Skeletal muscle satellite cell (primary cell): ENCODE data around the gene RWDD1.

Experiments
- H3K27me3 ChIP-seq: 2 replicates; pipeline ENCODE4 v1.7.0; 2013; ENCODE audit warnings: low read length; ENCODE audit not compliant: control insufficient read depth, insufficient read depth
- H3K36me3 ChIP-seq: 2 replicates; pipeline ENCODE4 v1.7.0; 2013; ENCODE audit warnings: mild to moderate bottlenecking, control low read depth, low read length; ENCODE audit not compliant: insufficient read depth
- H3K4me1 ChIP-seq: 2 replicates; pipeline ENCODE4 v1.7.0; 2013; ENCODE audit warnings: low read length; ENCODE audit not compliant: control insufficient read depth, insufficient read depth
- H3K4me2 ChIP-seq: 2 replicates; pipeline ENCODE4 v1.7.0; 2013; ENCODE audit warnings: mild to moderate bottlenecking, low read length
- H3K4me3 ChIP-seq: 2 replicates; pipeline ENCODE4 v1.7.0; 2013; ENCODE audit warnings: low read length
- H3K9ac ChIP-seq: 2 replicates; pipeline ENCODE4 v1.7.0; 2013; ENCODE audit warnings: mild to moderate bottlenecking, low read depth, low read length, moderate library complexity
- H3K9me3 ChIP-seq: replicated peaks from 2 replicates; pipeline ENCODE4 v1.7.0; 2013; ENCODE audit warnings: mild to moderate bottlenecking, control low read depth, low read length

The RWDD1 gene

DNA sequence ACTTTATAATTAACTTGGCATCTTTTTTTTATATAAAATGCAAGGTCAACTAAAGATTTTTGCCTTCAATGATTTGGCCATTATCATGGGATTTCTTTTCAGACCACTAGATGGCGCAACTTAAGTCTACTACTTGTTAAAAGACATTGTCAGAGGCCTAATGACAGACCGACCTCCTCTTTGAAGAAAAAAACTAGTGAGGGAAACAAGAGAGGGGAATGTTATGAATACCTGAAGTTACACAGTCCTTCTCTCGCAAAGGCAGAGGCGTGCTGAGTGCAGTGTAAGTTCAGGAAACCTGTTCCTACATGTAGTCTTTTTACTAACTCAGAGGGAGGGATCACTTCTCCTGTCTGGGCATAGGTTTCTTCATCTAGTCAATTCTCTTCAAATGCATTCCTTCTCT is 35.1 kb upstream of the RWDD1 start:
- no peaks in the 10 kb centered on the region for H3K36me3 ChIP-seq
- no peak overlapping the region for H3K9ac ChIP-seq
- H3K27me3 ChIP-seq = no peaks in the 10 kb centered on the region
- no peak overlapping the region for H3K4me2 ChIP-seq
- no peak overlapping the region for H3K4me3 ChIP-seq
- no peaks in the 10 kb centered on the region for H3K9me3 ChIP-seq
- no peaks in the 10 kb centered on the region for H3K4me1 ChIP-seq

DNA sequence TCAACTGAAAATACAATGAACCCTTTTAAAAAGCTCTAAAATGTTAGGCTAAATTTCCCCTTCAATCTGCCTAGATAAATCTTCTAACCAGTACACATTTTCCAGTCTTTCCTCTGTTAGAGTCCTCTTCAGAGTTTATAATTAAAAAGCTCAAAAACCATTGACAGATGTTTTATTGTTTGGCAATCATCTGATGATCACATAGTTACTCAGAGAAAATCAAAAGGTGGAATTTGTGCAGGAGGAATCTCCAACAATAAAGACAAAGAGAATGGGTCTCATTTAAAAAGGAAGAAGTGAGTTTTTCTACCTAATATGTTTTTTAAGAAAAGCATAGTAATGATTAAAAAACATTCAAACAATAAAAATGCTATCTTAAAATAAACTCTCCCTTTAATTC is 28.9 kb upstream of the RWDD1 start:
- no peaks in the 10 kb centered on the region for H3K36me3 ChIP-seq
- no peaks in the 10 kb centered on the region for H3K9me3 ChIP-seq

DNA sequence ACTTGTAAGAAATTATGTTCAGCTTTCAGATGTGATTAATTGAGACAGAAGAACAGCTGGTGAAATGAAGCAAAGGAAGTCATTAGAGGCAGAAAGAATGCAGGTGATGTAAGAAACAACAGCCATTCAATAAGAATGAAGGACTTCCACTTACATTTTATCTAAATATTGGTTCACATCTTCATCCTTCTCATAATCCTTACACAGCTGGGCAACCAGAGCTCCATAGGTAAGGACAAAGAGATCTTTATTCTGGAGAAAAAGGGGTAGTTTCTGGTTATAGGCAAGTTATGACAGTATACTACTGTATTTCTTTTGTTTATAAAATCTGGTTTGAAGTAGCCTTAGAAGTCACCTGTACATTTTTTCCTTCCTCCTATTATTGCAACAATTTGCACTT is 28.2 kb upstream of the RWDD1 start:
- Histone ChIP-seq H3K4me3 (no peak overlapping the region), H3K9me3 (no peaks in the 10 kb centered on the region), H3K4me1 (no peaks in the 10 kb centered on the region), H3K36me3 (no peaks in the 10 kb centered on the region), H3K9ac (no peak overlapping the region), H3K4me2 (no peak overlapping the region), H3K27me3 (no peaks in the 10 kb centered on the region)

More for the DNA sequence above, 28.9 kb upstream of the RWDD1 start:
- Histone ChIP-seq H3K27me3 (no peaks in the 10 kb centered on the region), H3K9ac (no peak overlapping the region), H3K4me3 (no peak overlapping the region), H3K4me1 (no peaks in the 10 kb centered on the region), H3K4me2 (no peak overlapping the region)

DNA sequence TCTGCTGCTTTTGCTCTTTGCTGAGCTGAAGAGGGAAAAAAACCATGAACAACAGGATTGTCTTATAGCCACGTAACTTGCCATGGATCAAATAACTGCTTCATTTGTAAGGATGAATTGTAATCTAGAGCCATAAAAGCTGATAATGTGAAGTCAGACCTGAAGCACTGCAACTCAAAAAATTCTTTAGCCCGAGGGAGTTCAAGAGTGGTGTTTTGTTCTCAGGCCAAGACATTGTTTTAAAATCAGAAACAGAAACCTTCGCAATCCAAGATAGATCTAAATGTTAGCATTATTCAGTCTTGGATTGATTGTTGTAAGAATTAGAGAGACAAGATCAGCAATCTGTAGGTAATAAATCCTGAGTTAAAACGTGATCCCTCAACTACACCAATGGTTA is 25.7 kb upstream of the RWDD1 start, which contains the start of gene TRAPPC3L:
TSS of gene TRAPPC3L (minus strand) at position 34 of the 400 bp plus-strand sequence. CDS start 170 bp downstream, outside the sequence.
- Histone ChIP-seq H3K27me3 (no peaks in the 10 kb centered on the region), H3K4me3 (no peak within 1 kb of the TSS), H3K9me3 (no peaks in the 10 kb centered on the region), H3K9ac (no peak within 1 kb of the TSS), H3K4me2 (no peak within 1 kb of the TSS), H3K4me1 (no peaks in the 10 kb centered on the region), H3K36me3 (no peaks in the 10 kb centered on the region)

DNA sequence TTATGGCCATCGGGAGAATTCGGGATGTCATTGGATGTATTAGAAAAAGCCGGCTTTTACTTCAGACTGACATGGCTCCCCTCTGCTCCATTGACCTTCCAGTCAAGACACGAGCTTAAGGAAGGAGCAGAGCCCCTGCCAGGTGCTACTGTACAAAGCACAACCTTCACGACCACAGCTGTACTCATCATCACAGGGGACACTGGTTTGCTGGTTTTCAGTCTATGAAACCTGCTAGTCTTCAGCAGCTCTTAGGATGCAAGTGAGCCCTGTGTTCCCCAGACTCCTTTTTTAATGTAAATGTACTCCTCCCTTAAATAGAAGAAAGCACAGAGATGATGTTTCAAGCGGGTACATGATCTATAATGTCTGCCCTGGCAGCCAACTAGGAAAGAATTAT is 23.9 kb upstream of the RWDD1 start:
- H3K27me3 ChIP-seq = no peaks in the 10 kb centered on the region
- H3K9ac ChIP-seq = no peak overlapping the region
- no peak overlapping the region for H3K4me2 ChIP-seq
- no peaks in the 10 kb centered on the region for H3K4me1 ChIP-seq
- H3K9me3 ChIP-seq = no peaks in the 10 kb centered on the region
- H3K4me3 ChIP-seq = no peak overlapping the region
- no peaks in the 10 kb centered on the region for H3K36me3 ChIP-seq

DNA sequence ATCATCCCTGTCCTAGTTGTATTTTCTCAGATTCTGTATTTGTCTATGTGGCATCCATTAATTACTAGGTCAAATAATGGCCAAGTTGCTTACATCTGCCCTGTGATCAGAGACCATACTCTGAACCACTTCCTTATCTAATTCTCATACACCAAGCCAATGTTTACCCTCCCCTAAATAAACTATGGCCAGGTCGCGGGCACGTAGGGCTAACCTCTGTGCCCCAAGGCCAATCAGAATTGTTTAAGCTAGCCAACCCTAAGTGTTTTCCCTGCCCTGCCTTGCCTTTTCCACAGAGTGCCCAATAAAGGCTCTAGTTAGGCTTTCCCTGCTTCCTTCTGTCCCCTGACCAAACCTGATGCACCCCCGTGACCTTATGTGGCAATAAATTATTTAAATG is 20.5 kb upstream of the RWDD1 start:
- Histone ChIP-seq H3K4me3 (no peak overlapping the region), H3K36me3 (no peaks in the 10 kb centered on the region), H3K4me1 (peaks cover 4% of the 10 kb centered on the region), H3K9ac (no peak overlapping the region), H3K4me2 (no peak overlapping the region), H3K27me3 (no peaks in the 10 kb centered on the region), H3K9me3 (no peaks in the 10 kb centered on the region)

DNA sequence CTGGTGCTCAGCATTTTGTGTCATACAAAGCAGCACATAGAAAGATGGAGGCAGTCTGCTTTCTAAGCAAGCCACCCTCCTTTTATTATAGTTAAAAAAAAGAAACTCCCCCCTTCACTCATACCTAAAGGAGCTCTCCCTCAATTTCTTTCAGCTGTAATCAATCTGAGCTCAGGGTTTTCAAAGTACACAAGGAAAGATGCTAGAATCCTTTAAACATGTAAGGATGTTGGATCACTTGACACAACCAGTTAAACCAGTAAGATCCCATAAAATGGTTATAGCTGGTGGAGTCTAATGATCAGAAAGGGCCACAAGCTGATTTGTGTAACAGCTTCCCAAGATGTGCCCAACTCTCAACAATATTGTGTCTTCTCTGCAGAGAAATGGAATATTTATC is 17.9 kb upstream of the RWDD1 start, which contains the start of gene CALHM4:
TSS of gene CALHM4 (plus strand) at position 301 of the 400 bp plus-strand sequence. CDS start at position 344, 43 bp downstream.
- Histone ChIP-seq H3K4me1 (peaks cover 30% of the 10 kb centered on the region), H3K9me3 (no peaks in the 10 kb centered on the region), H3K27me3 (no peaks in the 10 kb centered on the region), H3K9ac (no peak within 1 kb of the TSS), H3K4me2 (no peak within 1 kb of the TSS), H3K4me3 (no peak within 1 kb of the TSS), H3K36me3 (no peaks in the 10 kb centered on the region)

DNA sequence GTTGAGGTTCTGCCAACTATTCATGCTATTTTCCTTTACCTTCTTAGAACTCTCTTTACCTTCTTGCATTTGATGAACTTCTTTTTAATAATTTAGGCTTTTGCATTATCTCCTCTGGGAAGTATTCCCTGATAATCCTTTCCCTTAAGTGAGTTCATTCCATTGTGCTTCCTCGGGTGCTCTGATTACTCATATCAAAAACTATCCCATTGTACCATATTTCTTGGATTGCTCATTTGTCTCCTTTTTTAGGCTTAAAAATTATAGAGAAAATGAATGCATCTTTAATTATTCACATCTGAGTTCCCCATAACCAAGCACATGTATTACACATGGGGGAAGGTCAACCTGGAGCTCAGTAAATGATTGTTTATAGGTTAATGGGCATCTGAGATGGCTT is 15.2 kb upstream of the RWDD1 start:
- Histone ChIP-seq H3K9ac (peak overlapping the region; percentile 16), H3K9me3 (no peaks in the 10 kb centered on the region), H3K36me3 (no peaks in the 10 kb centered on the region), H3K4me2 (peak overlapping the region; percentile 22), H3K4me3 (no peak overlapping the region), H3K4me1 (peaks cover 44% of the 10 kb centered on the region), H3K27me3 (no peaks in the 10 kb centered on the region)

DNA sequence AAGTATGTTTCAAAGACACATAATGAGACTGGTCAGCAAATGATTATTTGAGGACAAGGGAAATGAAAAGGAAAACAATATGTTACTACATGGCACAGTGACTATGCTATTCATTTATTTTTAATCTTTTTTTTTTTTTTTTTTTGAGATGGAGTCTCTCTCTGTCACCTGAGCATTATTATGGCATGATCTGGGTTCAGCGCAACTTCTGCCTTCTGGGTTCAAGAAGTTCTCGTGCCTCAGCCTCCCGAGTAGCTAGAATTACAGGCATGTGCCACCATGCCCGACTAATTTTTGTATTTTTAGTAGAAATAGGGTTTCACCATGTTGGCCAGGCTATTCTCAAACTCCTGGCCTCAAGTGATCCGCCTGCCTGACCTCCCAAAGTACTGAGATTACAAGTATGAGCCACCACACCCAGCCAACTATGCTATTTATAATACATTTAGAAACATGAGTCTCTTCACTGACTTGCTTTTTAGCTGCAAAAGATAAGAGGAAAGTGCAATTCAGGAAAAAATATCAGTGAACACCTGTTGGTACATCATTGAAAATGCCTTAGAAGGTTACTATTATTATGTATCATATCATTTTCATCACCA is 14.4 kb upstream of the RWDD1 start:
- Histone ChIP-seq H3K4me1 (peaks cover 46% of the 10 kb centered on the region), H3K4me3 (no peak overlapping the region), H3K36me3 (no peaks in the 10 kb centered on the region), H3K27me3 (no peaks in the 10 kb centered on the region), H3K9ac (peak overlapping the region; percentile 23), H3K4me2 (peak overlapping the region; percentile 52), H3K9me3 (no peaks in the 10 kb centered on the region)

DNA sequence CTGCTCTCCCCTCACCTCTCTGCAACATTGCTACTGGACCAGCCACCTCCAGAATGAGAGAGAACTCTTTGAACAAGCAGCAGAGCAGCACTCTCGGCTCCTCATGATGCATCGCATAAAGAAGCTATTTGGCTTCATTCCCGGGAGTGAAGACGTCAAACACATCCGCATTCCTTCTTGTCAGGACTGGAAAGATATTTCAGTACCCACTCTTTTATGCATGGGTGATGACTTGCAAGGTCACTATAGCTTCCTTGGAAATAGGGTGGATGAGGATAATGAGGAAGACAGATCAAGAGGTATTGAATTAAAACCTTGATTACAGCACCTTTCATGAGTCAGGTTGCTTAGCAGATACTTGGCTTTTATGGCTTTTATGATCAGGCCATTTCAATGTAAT is 13.4 kb upstream of the RWDD1 start:
- peak overlapping the region; percentile 52 for H3K4me2 ChIP-seq
- H3K4me1 ChIP-seq = peaks cover 46% of the 10 kb centered on the region
- H3K4me3 ChIP-seq = no peak overlapping the region
- no peaks in the 10 kb centered on the region for H3K36me3 ChIP-seq
- no peaks in the 10 kb centered on the region for H3K27me3 ChIP-seq
- H3K9ac ChIP-seq = peak overlapping the region; percentile 37
- H3K9me3 ChIP-seq = no peaks in the 10 kb centered on the region

DNA sequence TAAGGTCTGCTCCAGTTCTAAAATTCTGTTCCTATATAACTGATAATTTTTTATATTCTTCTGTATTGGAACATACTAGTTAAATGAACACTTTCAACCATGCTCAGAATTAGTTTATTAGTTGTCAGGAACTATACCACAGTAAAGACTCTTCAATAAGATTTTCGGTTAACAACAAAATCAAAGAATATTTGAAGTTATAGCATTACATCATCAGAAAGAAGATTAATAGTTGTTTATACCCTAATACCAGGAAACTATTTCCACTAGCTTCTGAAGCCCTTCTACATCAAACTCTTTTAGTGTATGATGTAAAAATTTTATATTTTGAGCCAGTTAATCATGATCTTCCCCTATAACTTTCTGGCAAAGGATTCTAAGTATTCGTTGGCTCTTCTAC is 11.2 kb upstream of the RWDD1 start:
- no peak overlapping the region for H3K4me2 ChIP-seq
- no peak overlapping the region for H3K9ac ChIP-seq
- no peaks in the 10 kb centered on the region for H3K9me3 ChIP-seq
- H3K36me3 ChIP-seq = no peaks in the 10 kb centered on the region
- H3K4me1 ChIP-seq = peaks cover 59% of the 10 kb centered on the region
- no peaks in the 10 kb centered on the region for H3K27me3 ChIP-seq
- no peak overlapping the region for H3K4me3 ChIP-seq

DNA sequence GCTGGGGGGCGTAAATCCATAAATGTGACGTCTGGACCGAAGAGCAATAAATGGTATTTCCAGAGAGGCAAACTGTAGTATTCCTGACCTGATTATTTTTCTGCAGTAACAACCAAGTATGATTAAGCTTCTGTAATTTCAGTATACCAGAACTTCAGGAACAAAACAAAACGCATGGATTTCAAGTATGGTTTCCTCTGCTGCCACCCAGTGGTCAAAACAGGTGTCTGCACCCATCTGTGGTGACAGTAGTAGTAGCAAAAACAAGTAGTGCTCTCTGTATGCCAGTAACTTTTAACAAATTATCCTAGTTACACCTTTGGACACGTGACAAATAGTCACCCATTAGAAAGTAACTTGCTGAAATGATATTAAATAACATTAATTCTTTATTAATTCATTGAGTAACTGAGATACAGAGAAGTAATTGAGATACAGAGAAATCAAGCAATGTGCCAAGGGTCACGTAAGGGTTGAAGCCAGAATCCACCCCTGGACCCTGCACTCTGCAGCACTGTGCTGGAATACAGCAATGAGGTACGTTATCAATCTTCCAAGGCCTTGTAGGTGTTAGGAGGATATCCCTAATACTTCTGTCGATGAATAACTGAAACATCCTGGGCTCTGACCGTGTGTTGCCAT is 9.8 kb upstream of the RWDD1 start:
- H3K9ac ChIP-seq = peak overlapping the region; percentile 20
- no peaks in the 10 kb centered on the region for H3K36me3 ChIP-seq
- H3K4me1 ChIP-seq = peaks cover 56% of the 10 kb centered on the region

More for the DNA sequence above, 9.8 kb upstream of the RWDD1 start:
- Histone ChIP-seq H3K9me3 (no peaks in the 10 kb centered on the region), H3K4me3 (no peak overlapping the region), H3K27me3 (no peaks in the 10 kb centered on the region), H3K4me2 (peak overlapping the region; percentile 57)
